Pancreas (tissue), 10 donors: Measurements from ENCODE around the gene SGK2. TPM values are rescaled to one million over a fixed set of nuclear protein-coding genes. Genes with fewer than 3 reads are reported as not detected.

Experiments
- ATAC-seq, 4 donors: fragments of 200-7000 bp; cut with Tn5 transposase; one replicate each; pipeline versions ENCODE4 v1.8.0 to v1.9.1; 2020; ENCODE audit warnings: mild to moderate bottlenecking in 4 of 4, moderate library complexity in 4 of 4
- DNase-seq, 6 donors: peaks; one replicate each; pipeline ENCODE4 v3.0.0-alpha.2; 2020
- FAIRE-seq: peaks from 2 replicates; lab custom pipeline; 2012; peaks lifted over from hg19 to GRCh38; lab: Jason Lieb, UNC
- H3K27ac ChIP-seq, 4 donors: fragments of 200-600 bp; sonication (generic); 1 replicate in 3 of 4; 2 replicates in 1 of 4; pipeline versions ENCODE4 v1.5.0 to v1.8.0; 2020
- H3K27me3 ChIP-seq, 4 donors: fragments of 200-600 bp; one replicate each; pipeline ENCODE4 v1.8.0; 2021
- H3K36me3 ChIP-seq, 3 donors: fragments of 200-600 bp; sonication (generic) in 1 of 3; one replicate each; pipeline versions ENCODE4 v1.5.0 to v1.8.0; 2020 to 2021
- H3K4me1 ChIP-seq, 3 donors: fragments of 200-600 bp; one replicate each; pipeline ENCODE4 v1.8.0; 2021
- H3K4me3 ChIP-seq, 4 donors: fragments of 200-600 bp; sonication (generic) in 2 of 4; one replicate each; pipeline versions ENCODE4 v1.5.0 to v1.8.0; 2020 to 2021
- H3K9me3 ChIP-seq, 4 donors: fragments of 200-600 bp; one replicate each; pipeline ENCODE4 v1.8.0; 2021
- WGBS, 2 donors: extraction: QIAGEN DNeasy Blood & Tissue Kit; methylation state at CpG; one replicate each; pipeline ENCODE4 v1.1.7; 2013; 5-methylcytosine and 5-hydroxymethylcytosine counted together
- intact Hi-C, 3 donors: fragments of 100-400 bp; cut with DNase I; formaldehyde crosslinking; loops; one replicate each; pipeline versions ENCODE4 v1.11.1 to v1.14.2; 2022
- polyA plus RNA-seq, 2 donors: library from polyadenylated mRNA; stranded (reverse); fragments of 200-250 nt; gene quantifications; one replicate each; pipeline ENCODE4 v1.2.3, GENCODE V29; 2013
- total RNA-seq, 6 donors: library from RNA; stranded (reverse); fragmentation: NEBNext Ultra II Directional in 4 of 6; extraction: Animal tissue kit (Norgen Biotek cat#: 25700) in 4 of 6; gene quantifications; one replicate each; pipeline versions ENCODE4 v1.2.1 to v1.2.4, GENCODE V29; 2021 to 2023
- TF ChIP-seq, protein P1 (sequence below), 4 donors: fragments of 200-600 bp; sonication (generic) in 3 of 4; IDR thresholded peaks; one replicate each; pipeline versions ENCODE4 v1.5.0 to v1.8.0; 2021; ENCODE audit warnings: antibody characterized with exemption in 4 of 4
- donor health status: healthy with polysubstance abuse.
- donor health status: DM: no; HTN: no; CAD: no; lungs with moderate emphysema.
- donor health status: DM: no; HTN: no; CAD: no.
- donor health status: control.
- donor health status: control.
- donor health status: Bipolar disorder and iron deficiency.
- donor health status: DM: yes; HTN: yes; CAD: no.
- donor health status: DM: no; HTN: no; CAD: no.
- donor health status: DM: no; HTN: no; CAD: no.
- donor health status: DM: yes; HTN: yes; CAD: no.

The SGK2 gene
- total and polyA plus RNA-seq, 8 donors = 10.8 to 21.6 (median 14.7) TPM

DNA sequence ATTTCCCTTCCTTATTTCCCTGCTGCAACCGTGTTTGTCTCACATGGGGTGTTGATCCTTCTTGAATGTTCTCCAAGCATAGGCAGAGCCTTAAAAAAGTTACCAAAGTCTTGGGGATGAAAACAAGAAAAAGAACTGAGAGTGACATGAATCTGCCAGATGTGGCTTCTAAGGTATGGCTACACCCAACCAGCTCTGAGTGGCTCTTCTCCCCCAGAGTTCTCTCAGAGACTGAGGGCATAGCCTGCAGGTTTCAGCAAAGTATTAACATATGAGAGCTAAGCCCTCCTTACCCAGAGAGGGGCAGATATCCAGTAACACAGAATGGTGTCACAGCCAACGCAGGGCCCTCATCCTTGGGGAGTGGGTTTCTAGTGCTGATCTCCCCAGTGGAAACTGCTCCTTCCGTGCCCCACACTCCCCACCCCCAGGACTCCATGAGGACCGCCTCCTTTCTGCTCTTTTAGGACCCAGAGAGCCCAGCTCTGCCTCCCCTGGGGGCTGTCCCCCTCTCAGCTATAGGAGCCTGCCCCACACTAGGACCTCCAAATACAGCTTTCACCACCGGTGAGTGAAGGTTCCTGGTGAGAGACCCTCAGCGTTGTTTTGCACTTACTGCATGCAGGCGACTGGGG lies 23.3 kb upstream of the SGK2 start:
- FAIRE-seq (no peak), ATAC-seq (no peak), DNase-seq (no peak)
- TF ChIP-seq, protein P1, sequence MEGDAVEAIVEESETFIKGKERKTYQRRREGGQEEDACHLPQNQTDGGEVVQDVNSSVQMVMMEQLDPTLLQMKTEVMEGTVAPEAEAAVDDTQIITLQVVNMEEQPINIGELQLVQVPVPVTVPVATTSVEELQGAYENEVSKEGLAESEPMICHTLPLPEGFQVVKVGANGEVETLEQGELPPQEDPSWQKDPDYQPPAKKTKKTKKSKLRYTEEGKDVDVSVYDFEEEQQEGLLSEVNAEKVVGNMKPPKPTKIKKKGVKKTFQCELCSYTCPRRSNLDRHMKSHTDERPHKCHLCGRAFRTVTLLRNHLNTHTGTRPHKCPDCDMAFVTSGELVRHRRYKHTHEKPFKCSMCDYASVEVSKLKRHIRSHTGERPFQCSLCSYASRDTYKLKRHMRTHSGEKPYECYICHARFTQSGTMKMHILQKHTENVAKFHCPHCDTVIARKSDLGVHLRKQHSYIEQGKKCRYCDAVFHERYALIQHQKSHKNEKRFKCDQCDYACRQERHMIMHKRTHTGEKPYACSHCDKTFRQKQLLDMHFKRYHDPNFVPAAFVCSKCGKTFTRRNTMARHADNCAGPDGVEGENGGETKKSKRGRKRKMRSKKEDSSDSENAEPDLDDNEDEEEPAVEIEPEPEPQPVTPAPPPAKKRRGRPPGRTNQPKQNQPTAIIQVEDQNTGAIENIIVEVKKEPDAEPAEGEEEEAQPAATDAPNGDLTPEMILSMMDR (IDR thresholded peaks at IDR 0.05) = no peak
- Histone ChIP-seq H3K4me1 (peaks cover 0 to 16% (median 6%) of the 10 kb centered on the region in 3 donors), H3K27ac (no peak overlapping the region), H3K9me3 (no peaks in the 10 kb centered on the region), H3K4me3 (no peak overlapping the region), H3K27me3 (no peaks in the 10 kb centered on the region), H3K36me3 (no peaks in the 10 kb centered on the region)
- 83 to 85% methylated on average over 7 of the region's 7 CpGs for WGBS, 2 donors
- intact Hi-C loops = loop anchor here in 1 of 3 donors (5.0 to 10.0 kb wide), 2 partner anchors 157 to 539 kb away; no protein-coding TSS in a partner anchor

DNA sequence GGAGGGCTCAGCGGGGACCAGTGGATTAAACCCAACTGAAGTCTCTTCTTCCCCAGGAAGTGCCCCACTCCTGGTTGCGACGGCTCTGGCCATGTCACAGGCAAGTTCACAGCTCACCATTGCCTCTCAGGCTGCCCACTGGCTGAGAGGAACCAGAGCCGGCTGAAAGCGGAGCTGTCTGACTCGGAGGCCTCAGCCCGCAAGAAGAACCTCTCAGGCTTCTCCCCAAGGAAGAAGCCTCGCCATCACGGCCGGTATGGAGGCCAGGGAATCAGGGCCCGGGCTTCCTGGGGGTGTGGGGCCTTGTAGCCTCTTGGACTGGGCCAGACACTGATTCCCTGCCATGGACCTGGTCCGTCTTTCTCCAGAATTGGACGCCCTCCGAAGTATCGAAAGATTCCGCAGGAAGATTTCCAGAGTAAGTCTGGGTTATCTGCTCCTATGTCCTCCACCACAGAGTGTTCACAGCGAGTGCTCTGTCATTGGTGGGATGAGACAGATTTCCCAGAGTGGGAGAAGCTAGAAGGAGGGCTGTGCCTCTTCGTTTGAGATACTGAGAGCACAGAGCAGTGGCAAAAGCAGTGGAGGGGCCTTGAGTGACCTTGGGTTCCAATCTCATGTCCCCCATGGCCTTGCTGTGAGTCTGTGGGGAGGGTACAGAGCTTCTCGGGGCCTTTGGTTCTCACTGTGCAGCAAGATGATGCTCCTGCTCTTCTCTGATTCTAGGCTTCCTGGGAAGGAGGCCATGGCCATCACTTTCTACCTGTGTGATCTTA lies 22.6 kb upstream of the SGK2 start:
- Histone ChIP-seq H3K27ac (no peak overlapping the region), H3K4me1 (peaks cover 0 to 16% (median 6%) of the 10 kb centered on the region in 3 donors), H3K27me3 (no peaks in the 10 kb centered on the region), H3K9me3 (no peaks in the 10 kb centered on the region), H3K4me3 (no peak overlapping the region), H3K36me3 (no peaks in the 10 kb centered on the region)
- DNase-seq (no peak), FAIRE-seq (no peak), ATAC-seq (no peak)
- WGBS, 2 donors = 89 to 90% methylated on average over 19 of the region's 19 CpGs
- TF ChIP-seq, protein P1 (IDR thresholded peaks at IDR 0.05) = no peak
- intact Hi-C loops = loop anchor here in 1 of 3 donors (5.0 to 10.0 kb wide), 2 partner anchors 156 to 539 kb away; no protein-coding TSS in a partner anchor

DNA sequence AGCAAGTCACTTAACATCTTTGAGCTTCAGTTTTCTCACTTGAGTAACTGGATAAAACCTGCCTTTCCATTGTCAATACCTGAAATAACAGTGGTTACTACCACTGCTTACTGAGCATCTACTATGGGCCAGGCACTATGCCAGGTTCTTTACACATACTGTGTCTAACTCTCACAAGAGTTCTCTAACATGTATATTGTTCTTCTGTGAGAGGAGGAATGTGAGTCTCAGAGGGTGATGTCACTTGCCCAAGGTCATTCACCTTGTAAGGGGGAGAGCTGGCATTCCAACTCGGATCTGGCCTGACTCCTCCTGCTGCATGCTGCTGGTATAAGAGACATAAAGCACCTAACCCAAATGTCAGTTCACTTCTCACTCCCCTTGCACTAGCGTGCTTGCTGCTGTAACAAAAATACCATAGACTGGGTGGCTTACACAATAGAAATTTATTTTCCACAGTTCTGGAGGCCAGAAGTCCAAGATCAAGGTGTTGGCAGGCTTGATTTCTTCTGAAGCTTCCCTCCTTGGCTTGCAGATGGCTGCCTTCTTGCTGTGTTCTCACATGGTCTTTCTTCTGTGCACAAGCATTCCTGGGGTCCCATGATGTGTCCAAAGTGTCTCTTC lies 21.9 kb upstream of the SGK2 start:
- H3K9me3 ChIP-seq = no peaks in the 10 kb centered on the region
- no peaks in the 10 kb centered on the region for H3K36me3 ChIP-seq
- intact Hi-C loops = loop anchor here in 1 of 3 donors (5.0 to 10.0 kb wide), 2 partner anchors 155 to 538 kb away; no protein-coding TSS in a partner anchor
- peaks cover 0 to 16% (median 6%) of the 10 kb centered on the region in 3 donors for H3K4me1 ChIP-seq
- 55 to 65% methylated on average over 2 of the region's 2 CpGs for WGBS, 2 donors
- DNase-seq = no peak
- H3K27me3 ChIP-seq = no peaks in the 10 kb centered on the region
- no peak for ATAC-seq
- TF ChIP-seq, protein P1 (IDR thresholded peaks at IDR 0.05) = no peak
- H3K4me3 ChIP-seq = no peak overlapping the region
- no peak overlapping the region for H3K27ac ChIP-seq
- no peak for FAIRE-seq

DNA sequence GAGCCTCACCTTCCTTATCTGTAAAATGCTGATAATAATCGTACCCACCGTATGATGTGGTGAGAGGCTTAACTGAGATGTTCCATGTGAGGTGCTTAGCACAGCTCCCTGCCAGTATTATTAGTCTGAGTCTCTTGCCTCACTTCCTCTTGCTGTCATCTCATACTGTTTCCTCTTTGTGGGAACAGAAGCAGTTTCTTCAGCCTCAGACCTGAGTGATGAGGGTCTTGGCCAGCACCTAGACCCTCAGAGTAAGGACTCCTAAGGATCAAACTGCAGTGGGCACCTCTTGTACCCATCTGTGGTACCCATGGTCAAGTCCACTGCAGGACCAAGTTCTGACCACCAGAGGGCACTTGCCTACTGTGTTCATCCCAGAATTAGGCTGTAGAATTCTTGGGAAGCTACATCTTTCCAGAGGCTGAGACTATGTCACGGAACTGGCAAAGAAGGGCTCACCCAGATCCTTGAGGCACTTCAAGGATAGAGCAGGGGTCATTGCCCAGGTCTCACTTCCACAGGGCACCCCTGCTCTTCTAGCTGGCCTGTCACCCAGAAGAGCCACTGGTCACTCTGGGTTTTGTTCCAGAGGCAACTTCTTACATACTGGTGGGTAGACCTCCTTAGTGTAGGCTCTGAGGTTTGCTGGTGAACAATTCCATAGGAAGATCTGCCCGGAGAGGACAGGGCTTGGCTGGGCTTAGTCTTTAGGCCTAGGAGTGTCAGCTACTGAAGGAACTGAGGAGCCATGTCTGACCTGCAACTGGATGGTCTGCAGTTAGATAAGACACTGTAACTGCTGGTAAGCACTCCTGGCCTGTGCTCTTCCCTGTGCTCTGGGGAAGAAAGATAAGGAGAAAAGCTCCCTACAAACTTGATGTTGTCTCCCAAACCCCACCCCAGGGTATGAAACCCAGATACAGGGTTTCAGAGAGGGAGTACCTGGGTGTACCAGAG lies 20.6 kb upstream of the SGK2 start:
- ATAC-seq (peak; percentile 81 to 89 (median 84)), DNase-seq (peak; percentile 47 to 87 (median 74)), FAIRE-seq (no peak)
- no peaks in the 10 kb centered on the region for H3K36me3 ChIP-seq
- WGBS, 2 donors = 14 to 19% methylated on average over 4 of the region's 4 CpGs
- intact Hi-C loops = loop anchor here in 1 of 3 donors (5.0 to 10.0 kb wide), 2 partner anchors 154 to 537 kb away; no protein-coding TSS in a partner anchor
- H3K9me3 ChIP-seq = no peaks in the 10 kb centered on the region
- H3K27me3 ChIP-seq = no peaks in the 10 kb centered on the region
- H3K4me1 ChIP-seq = peaks cover 0 to 16% (median 6%) of the 10 kb centered on the region in 3 donors
- TF ChIP-seq, protein P1 (IDR thresholded peaks at IDR 0.05) = peak; percentile 80 to 94 (median 91)
- no peak overlapping the region for H3K27ac ChIP-seq
- no peak overlapping the region for H3K4me3 ChIP-seq
